ENCODE data around the gene TMUB1.

- no peak for TF ChIP-seq GATA2 (IDR thresholded peaks at IDR 0.05; ENCODE audit: low read depth, low read length)
- TF ChIP-seq GATA3 (IDR thresholded peaks at IDR 0.05; ENCODE audit: low read depth, low read length): no peak
Observed at GRCh38 chr7:151099486-151100211, 16.4 kb upstream of the TMUB1 start.
